Esophagus (tissue), 2 donors: Measurements from ENCODE around the gene RHOBTB3. TPM values are rescaled to one million over a fixed set of nuclear protein-coding genes. Genes with fewer than 3 reads are reported as not detected.

Experiments used
- H3K27ac ChIP-seq, 2 donors: one replicate each; pipeline ENCODE4 v1.5.1; 2013; ENCODE audit warnings: low read depth in 2 of 2, mild to moderate bottlenecking in 2 of 2, inconsistent platforms in 1 of 2, low read length in 1 of 2, moderate library complexity in 1 of 2
- H3K27me3 ChIP-seq, 2 donors: one replicate each; pipeline ENCODE4 v1.6.1; 2013; ENCODE audit warnings: low read length in 2 of 2, control low read depth in 1 of 2, mild to moderate bottlenecking in 1 of 2; ENCODE audit not compliant: insufficient read depth in 2 of 2, control insufficient read depth in 1 of 2
- H3K36me3 ChIP-seq, 2 donors: one replicate each; pipeline ENCODE4 v1.6.1; 2013; ENCODE audit warnings: low read length in 1 of 2; ENCODE audit not compliant: control insufficient read depth in 2 of 2, insufficient read depth in 2 of 2
- H3K4me1 ChIP-seq, 2 donors: one replicate each; pipeline ENCODE4 v1.6.1; 2013; ENCODE audit warnings: low read length in 1 of 2; ENCODE audit not compliant: control insufficient read depth in 2 of 2, insufficient read depth in 2 of 2
- H3K4me3 ChIP-seq, 2 donors: one replicate each; pipeline ENCODE4 v1.5.1; 2013; ENCODE audit warnings: low read length in 2 of 2, mild to moderate bottlenecking in 2 of 2, low read depth in 1 of 2, moderate library complexity in 1 of 2
- H3K9me3 ChIP-seq, 2 donors: one replicate each; pipeline ENCODE4 v1.6.1; 2013; ENCODE audit warnings: mild to moderate bottlenecking in 2 of 2, low read depth in 1 of 2, low read length in 1 of 2, moderate library complexity in 1 of 2; ENCODE audit not compliant: control insufficient read depth in 2 of 2, insufficient read depth in 1 of 2
- WGBS, 2 donors: extraction: QIAGEN DNeasy Blood & Tissue Kit; methylation state at CpG; one replicate each; pipeline ENCODE4 v1.1.7; 2013; 5-methylcytosine and 5-hydroxymethylcytosine counted together
- polyA plus RNA-seq, 2 donors: library from polyadenylated mRNA; stranded (reverse); fragments of 200-250 nt; gene quantifications; one replicate each; pipeline ENCODE4 v1.2.3, GENCODE V29; 2013
- donor health status: healthy with polysubstance abuse.
- donor health status: Bipolar disorder and iron deficiency.

RHOBTB3 gene
- polyA plus RNA-seq, 2 donors: 3.5 to 3.8 TPM

GRCh38 chr5:95761771-95762651 lies 30.9 kb downstream of the RHOBTB3 start:
- H3K4me3 ChIP-seq: no peak overlapping the region
- H3K9me3 ChIP-seq: no peaks in the 10 kb centered on the region
- no peaks in the 10 kb centered on the region for H3K27me3 ChIP-seq
- WGBS, 2 donors: 83 to 98% methylated on average over 1 of the region's 1 CpG
- H3K36me3 ChIP-seq: no peaks in the 10 kb centered on the region
- no peak overlapping the region for H3K27ac ChIP-seq
- H3K4me1 ChIP-seq: no peaks in the 10 kb centered on the region

GRCh38 chr5:95762652-95763041 lies 31.5 kb downstream of the RHOBTB3 start:
- H3K4me1 ChIP-seq: no peaks in the 10 kb centered on the region
- H3K9me3 ChIP-seq: no peaks in the 10 kb centered on the region
- no peaks in the 10 kb centered on the region for H3K36me3 ChIP-seq
- WGBS, 2 donors: 85 to 93% methylated on average over 5 of the region's 5 CpGs
- no peak overlapping the region for H3K27ac ChIP-seq
- no peaks in the 10 kb centered on the region for H3K27me3 ChIP-seq
- no peak overlapping the region for H3K4me3 ChIP-seq

- no peaks in the 10 kb centered on the region for H3K27me3 ChIP-seq
- H3K27ac ChIP-seq: no peak overlapping the region
- H3K4me3 ChIP-seq: no peak overlapping the region
- no peaks in the 10 kb centered on the region for H3K4me1 ChIP-seq
- no peaks in the 10 kb centered on the region for H3K9me3 ChIP-seq
- WGBS, 2 donors: 83 to 87% methylated on average over 6 of the region's 6 CpGs
- H3K36me3 ChIP-seq: no peaks in the 10 kb centered on the region
Measured at GRCh38 chr5:95763941-95764340, 32.8 kb downstream of the RHOBTB3 start.

- Histone ChIP-seq H3K27me3 (no peaks in the 10 kb centered on the region), H3K4me3 (no peak overlapping the region), H3K36me3 (no peaks in the 10 kb centered on the region), H3K9me3 (no peaks in the 10 kb centered on the region), H3K27ac (no peak overlapping the region), H3K4me1 (peaks cover 3% of the 10 kb centered on the region in 2 donors)
- 93 to 96% methylated on average over 9 of the region's 9 CpGs for WGBS, 2 donors
Measured at GRCh38 chr5:95768731-95769130, 37.6 kb downstream of the RHOBTB3 start.

- H3K4me3 ChIP-seq: no peak overlapping the region
- H3K36me3 ChIP-seq: no peaks in the 10 kb centered on the region
- H3K27ac ChIP-seq: no peak overlapping the region
- no peaks in the 10 kb centered on the region for H3K27me3 ChIP-seq
- H3K9me3 ChIP-seq: no peaks in the 10 kb centered on the region
- 36 to 42% methylated on average over 8 of the region's 8 CpGs for WGBS, 2 donors
- peaks cover 3% of the 10 kb centered on the region in 2 donors for H3K4me1 ChIP-seq
Measured at GRCh38 chr5:95770830-95771708, 39.9 kb downstream of the RHOBTB3 start.

GRCh38 chr5:95771892-95772291 lies 40.8 kb downstream of the RHOBTB3 start:
- Histone ChIP-seq H3K9me3 (no peaks in the 10 kb centered on the region), H3K4me1 (peaks cover 3% of the 10 kb centered on the region in 2 donors), H3K27me3 (no peaks in the 10 kb centered on the region), H3K4me3 (no peak overlapping the region), H3K27ac (no peak overlapping the region), H3K36me3 (no peaks in the 10 kb centered on the region)
- WGBS, 2 donors: 88% methylated on average over 2 of the region's 2 CpGs

GRCh38 chr5:95773335-95774059 lies 42.4 kb downstream of the RHOBTB3 start:
- H3K4me3 ChIP-seq: no peak overlapping the region
- 82 to 85% methylated on average over 3 of the region's 3 CpGs for WGBS, 2 donors
- H3K9me3 ChIP-seq: no peaks in the 10 kb centered on the region
- no peaks in the 10 kb centered on the region for H3K36me3 ChIP-seq
- H3K27ac ChIP-seq: no peak overlapping the region
- peaks cover 3% of the 10 kb centered on the region in 2 donors for H3K4me1 ChIP-seq
- no peaks in the 10 kb centered on the region for H3K27me3 ChIP-seq

GRCh38 chr5:95777441-95777840 lies 46.3 kb downstream of the RHOBTB3 start:
- Histone ChIP-seq H3K4me1 (peaks cover 2 to 3% of the 10 kb centered on the region in 2 donors), H3K27me3 (no peaks in the 10 kb centered on the region), H3K36me3 (no peaks in the 10 kb centered on the region), H3K4me3 (no peak overlapping the region), H3K27ac (no peak overlapping the region), H3K9me3 (no peaks in the 10 kb centered on the region)
- WGBS, 2 donors: 96% methylated on average over 3 of the region's 3 CpGs

GRCh38 chr5:95778713-95779436 lies 47.7 kb downstream of the RHOBTB3 start:
- Histone ChIP-seq H3K27me3 (no peaks in the 10 kb centered on the region), H3K9me3 (no peaks in the 10 kb centered on the region), H3K36me3 (no peaks in the 10 kb centered on the region), H3K4me1 (no peaks in the 10 kb centered on the region), H3K4me3 (no peak overlapping the region), H3K27ac (peak overlapping the region in 1 of 2 donors; percentile 13)
- 74 to 79% methylated on average over 7 of the region's 7 CpGs for WGBS, 2 donors
